Endodermal cell (in vitro differentiated cells): ENCODE results near the gene TSTD1. TPM values are rescaled to one million over a fixed set of nuclear protein-coding genes. Genes with fewer than 3 reads are reported as not detected.

ENCODE experiments used
- DNase-seq: peaks from one replicate; pipeline ENCODE4 v3.0.0-alpha.2; 2017
- H3K27ac ChIP-seq: 2 replicates; pipeline ENCODE4 v1.5.1; 2013; ENCODE audit warnings: mild to moderate bottlenecking, low read depth, low read length, moderate library complexity
- H3K27me3 ChIP-seq: 2 replicates; pipeline ENCODE4 v1.6.1; 2013; ENCODE audit warnings: mild to moderate bottlenecking, low read length, moderate library complexity; ENCODE audit not compliant: insufficient read depth, control insufficient read depth, poor library complexity, severe bottlenecking
- H3K36me3 ChIP-seq: 2 replicates; pipeline ENCODE4 v1.7.0; 2013; ENCODE audit warnings: mild to moderate bottlenecking, low read length, moderate library complexity; ENCODE audit not compliant: control insufficient read depth, insufficient read depth
- H3K4me1 ChIP-seq: one replicate; pipeline ENCODE4 v1.7.0; 2013; ENCODE audit warnings: low read length; ENCODE audit not compliant: control insufficient read depth, insufficient read depth
- H3K4me3 ChIP-seq: 2 replicates; pipeline ENCODE4 v1.5.1; 2013; ENCODE audit warnings: mild to moderate bottlenecking, low read length, moderate library complexity
- H3K9ac ChIP-seq: 2 replicates; pipeline ENCODE4 v1.6.1; 2013; ENCODE audit warnings: mild to moderate bottlenecking, low read length, moderate library complexity; ENCODE audit not compliant: poor library complexity, severe bottlenecking; ENCODE audit errors: extremely low read depth
- H3K9me3 ChIP-seq: 2 replicates; pipeline ENCODE4 v1.6.1; 2013; ENCODE audit warnings: mild to moderate bottlenecking, low read length, moderate library complexity; ENCODE audit not compliant: control insufficient read depth
- H3K27ac Mint-ChIP-seq: 2 replicates; pipeline ENCODE4 v1.8.0; 2020; ENCODE audit warnings: mixed read lengths
- H3K27me3 Mint-ChIP-seq: 2 replicates; pipeline ENCODE4 v1.8.0; 2021; ENCODE audit warnings: mild to moderate bottlenecking, mixed read lengths; ENCODE audit not compliant: insufficient read depth
- H3K36me3 Mint-ChIP-seq: 2 replicates; pipeline ENCODE4 v1.8.0; 2020; ENCODE audit warnings: low read depth, mixed read lengths
- H3K4me1 Mint-ChIP-seq: 2 replicates; pipeline ENCODE4 v1.8.0; 2020; ENCODE audit warnings: mixed read lengths
- H3K4me3 Mint-ChIP-seq: 2 replicates; pipeline ENCODE4 v1.8.0; 2020; ENCODE audit warnings: mild to moderate bottlenecking, moderate library complexity, mixed read lengths
- H3K9me3 Mint-ChIP-seq: 2 replicates; pipeline ENCODE4 v1.8.0; 2020; ENCODE audit warnings: mild to moderate bottlenecking, mixed read lengths
- WGBS, 2 experiments: methylation state at CpG; one replicate each; pipeline versions ENCODE4 v1.1.5 to v1.1.7; 2013; ENCODE audit warnings: missing lambda C conversion rate in 2 of 2, mixed read lengths in 1 of 2; ENCODE audit not compliant: insufficient coverage in 1 of 2, insufficient read length in 1 of 2; 5-methylcytosine and 5-hydroxymethylcytosine counted together
- total RNA-seq, 2 donors: library from RNA; stranded (reverse); fragmentation: NEBNext Ultra II Directional in 1 of 2; extraction: Animal tissue kit (Norgen Biotek cat#: 25700) in 1 of 2; gene quantifications; 2 replicates in 1 of 2; 3 replicates in 1 of 2; pipeline ENCODE4 v1.2.1, GENCODE V29; 2021
- TF ChIP-seq, protein P1 (sequence below): fragments of 200-600 bp; sonication (generic); conservative IDR thresholded peaks from 2 replicates; pipeline ENCODE4 v1.5.0; 2021; ENCODE audit warnings: antibody characterized with exemption, mild to moderate bottlenecking

Gene TSTD1
- total RNA-seq, 2 donors from 2014 or later = 59.1 to 76.4 TPM

GRCh38 chr1:161048949-161049722 is 10.4 kb upstream of the TSTD1 start:
- Mint-ChIP-seq H3K4me3 (no peak overlapping the region), H3K4me1 (peaks cover 21% of the 10 kb centered on the region), H3K27ac (no peak overlapping the region), H3K27me3 (peaks cover 22% of the 10 kb centered on the region), H3K36me3 (peaks cover 6% of the 10 kb centered on the region), H3K9me3 (peaks cover 13% of the 10 kb centered on the region)
- Histone ChIP-seq H3K9me3 (no peaks in the 10 kb centered on the region), H3K4me3 (no peak overlapping the region), H3K27ac (no peak overlapping the region), H3K4me1 (peaks cover 9% of the 10 kb centered on the region), H3K27me3 (no peaks in the 10 kb centered on the region), H3K36me3 (no peaks in the 10 kb centered on the region), H3K9ac (no peak overlapping the region)
- TF ChIP-seq, protein P1, sequence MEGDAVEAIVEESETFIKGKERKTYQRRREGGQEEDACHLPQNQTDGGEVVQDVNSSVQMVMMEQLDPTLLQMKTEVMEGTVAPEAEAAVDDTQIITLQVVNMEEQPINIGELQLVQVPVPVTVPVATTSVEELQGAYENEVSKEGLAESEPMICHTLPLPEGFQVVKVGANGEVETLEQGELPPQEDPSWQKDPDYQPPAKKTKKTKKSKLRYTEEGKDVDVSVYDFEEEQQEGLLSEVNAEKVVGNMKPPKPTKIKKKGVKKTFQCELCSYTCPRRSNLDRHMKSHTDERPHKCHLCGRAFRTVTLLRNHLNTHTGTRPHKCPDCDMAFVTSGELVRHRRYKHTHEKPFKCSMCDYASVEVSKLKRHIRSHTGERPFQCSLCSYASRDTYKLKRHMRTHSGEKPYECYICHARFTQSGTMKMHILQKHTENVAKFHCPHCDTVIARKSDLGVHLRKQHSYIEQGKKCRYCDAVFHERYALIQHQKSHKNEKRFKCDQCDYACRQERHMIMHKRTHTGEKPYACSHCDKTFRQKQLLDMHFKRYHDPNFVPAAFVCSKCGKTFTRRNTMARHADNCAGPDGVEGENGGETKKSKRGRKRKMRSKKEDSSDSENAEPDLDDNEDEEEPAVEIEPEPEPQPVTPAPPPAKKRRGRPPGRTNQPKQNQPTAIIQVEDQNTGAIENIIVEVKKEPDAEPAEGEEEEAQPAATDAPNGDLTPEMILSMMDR = no peak
- no peak for DNase-seq
- WGBS, 2 experiments = 93 to 100% methylated on average over 3 to 5 of the region's 5 CpGs

- H3K9me3 Mint-ChIP-seq = peaks cover 13% of the 10 kb centered on the region
- no peaks in the 10 kb centered on the region for H3K27me3 ChIP-seq
- no peak overlapping the region for H3K27ac Mint-ChIP-seq
- no peak overlapping the region for H3K27ac ChIP-seq
- H3K36me3 Mint-ChIP-seq = peaks cover 12% of the 10 kb centered on the region
- H3K4me1 ChIP-seq = peaks cover 9% of the 10 kb centered on the region
- peaks cover 22% of the 10 kb centered on the region for H3K27me3 Mint-ChIP-seq
- TF ChIP-seq, protein P1 = no peak
- DNase-seq = no peak
- WGBS, 2 experiments = 94 to 96% methylated on average over 8 to 18 of the region's 18 CpGs
- peak overlapping the region; percentile 77 for H3K4me3 Mint-ChIP-seq
- no peak overlapping the region for H3K9ac ChIP-seq
- H3K36me3 ChIP-seq = peaks cover 7% of the 10 kb centered on the region
- H3K4me1 Mint-ChIP-seq = peaks cover 25% of the 10 kb centered on the region
- H3K9me3 ChIP-seq = no peaks in the 10 kb centered on the region
- H3K4me3 ChIP-seq = no peak overlapping the region
These were observed 9.0 kb upstream of the TSTD1 start for GRCh38 chr1:161047436-161048420.

DNA sequence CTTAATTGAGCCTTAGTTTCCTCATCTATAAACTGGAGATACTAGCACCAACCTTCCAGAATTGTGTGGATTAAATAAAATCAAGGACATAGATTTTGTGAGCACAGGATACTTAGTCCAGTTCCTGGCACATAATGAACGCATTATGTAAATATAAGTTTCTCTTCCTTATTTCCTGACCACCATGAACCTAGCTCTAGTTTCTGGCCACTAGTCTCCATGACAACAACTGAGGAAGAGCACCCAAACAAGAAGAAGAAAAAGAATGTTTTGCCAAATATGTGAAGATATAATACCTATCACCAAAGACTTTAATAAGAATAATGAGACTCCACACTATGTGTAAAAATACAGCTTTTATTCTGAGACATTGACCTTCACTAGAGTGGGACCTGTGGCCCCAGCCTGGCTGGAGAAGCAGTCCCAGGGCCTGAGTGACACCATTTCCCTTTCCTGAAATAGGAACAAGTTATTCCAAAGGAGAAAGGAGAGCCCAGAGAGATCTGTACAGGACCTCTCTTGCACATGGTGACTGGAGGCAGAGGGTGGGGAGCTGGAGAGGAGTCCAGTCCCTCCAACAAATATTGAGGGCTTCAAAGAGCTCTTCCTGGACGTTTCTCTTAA is 8.0 kb upstream of the TSTD1 start:
- H3K36me3 Mint-ChIP-seq = peaks cover 21% of the 10 kb centered on the region
- Histone ChIP-seq H3K4me3 (peak overlapping the region; percentile 97), H3K27me3 (no peaks in the 10 kb centered on the region), H3K9ac (peak overlapping the region; percentile 90), H3K27ac (no peak overlapping the region), H3K36me3 (peaks cover 17% of the 10 kb centered on the region), H3K4me1 (peaks cover 9% of the 10 kb centered on the region), H3K9me3 (no peaks in the 10 kb centered on the region)
- 79 to 86% methylated on average over 1 to 2 of the region's 2 CpGs for WGBS, 2 experiments
- H3K27me3 Mint-ChIP-seq = peaks cover 22% of the 10 kb centered on the region
- H3K4me3 Mint-ChIP-seq = peak overlapping the region; percentile 77
- H3K9me3 Mint-ChIP-seq = peaks cover 13% of the 10 kb centered on the region
- DNase-seq = no peak
- H3K4me1 Mint-ChIP-seq = peaks cover 20% of the 10 kb centered on the region
- TF ChIP-seq, protein P1 = no peak
- peak overlapping the region; percentile 98 for H3K27ac Mint-ChIP-seq
